NCI-H526 (cell line): ENCODE data around the gene TMEM132A.

Experiments
- DNase-seq, 2 experiments: peaks; one replicate each; lab custom pipeline; 2025; lab: John Stamatoyannopoulos, UW

Gene TMEM132A, protein sequence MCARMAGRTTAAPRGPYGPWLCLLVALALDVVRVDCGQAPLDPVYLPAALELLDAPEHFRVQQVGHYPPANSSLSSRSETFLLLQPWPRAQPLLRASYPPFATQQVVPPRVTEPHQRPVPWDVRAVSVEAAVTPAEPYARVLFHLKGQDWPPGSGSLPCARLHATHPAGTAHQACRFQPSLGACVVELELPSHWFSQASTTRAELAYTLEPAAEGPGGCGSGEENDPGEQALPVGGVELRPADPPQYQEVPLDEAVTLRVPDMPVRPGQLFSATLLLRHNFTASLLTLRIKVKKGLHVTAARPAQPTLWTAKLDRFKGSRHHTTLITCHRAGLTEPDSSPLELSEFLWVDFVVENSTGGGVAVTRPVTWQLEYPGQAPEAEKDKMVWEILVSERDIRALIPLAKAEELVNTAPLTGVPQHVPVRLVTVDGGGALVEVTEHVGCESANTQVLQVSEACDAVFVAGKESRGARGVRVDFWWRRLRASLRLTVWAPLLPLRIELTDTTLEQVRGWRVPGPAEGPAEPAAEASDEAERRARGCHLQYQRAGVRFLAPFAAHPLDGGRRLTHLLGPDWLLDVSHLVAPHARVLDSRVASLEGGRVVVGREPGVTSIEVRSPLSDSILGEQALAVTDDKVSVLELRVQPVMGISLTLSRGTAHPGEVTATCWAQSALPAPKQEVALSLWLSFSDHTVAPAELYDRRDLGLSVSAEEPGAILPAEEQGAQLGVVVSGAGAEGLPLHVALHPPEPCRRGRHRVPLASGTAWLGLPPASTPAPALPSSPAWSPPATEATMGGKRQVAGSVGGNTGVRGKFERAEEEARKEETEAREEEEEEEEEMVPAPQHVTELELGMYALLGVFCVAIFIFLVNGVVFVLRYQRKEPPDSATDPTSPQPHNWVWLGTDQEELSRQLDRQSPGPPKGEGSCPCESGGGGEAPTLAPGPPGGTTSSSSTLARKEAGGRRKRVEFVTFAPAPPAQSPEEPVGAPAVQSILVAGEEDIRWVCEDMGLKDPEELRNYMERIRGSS

DNA sequence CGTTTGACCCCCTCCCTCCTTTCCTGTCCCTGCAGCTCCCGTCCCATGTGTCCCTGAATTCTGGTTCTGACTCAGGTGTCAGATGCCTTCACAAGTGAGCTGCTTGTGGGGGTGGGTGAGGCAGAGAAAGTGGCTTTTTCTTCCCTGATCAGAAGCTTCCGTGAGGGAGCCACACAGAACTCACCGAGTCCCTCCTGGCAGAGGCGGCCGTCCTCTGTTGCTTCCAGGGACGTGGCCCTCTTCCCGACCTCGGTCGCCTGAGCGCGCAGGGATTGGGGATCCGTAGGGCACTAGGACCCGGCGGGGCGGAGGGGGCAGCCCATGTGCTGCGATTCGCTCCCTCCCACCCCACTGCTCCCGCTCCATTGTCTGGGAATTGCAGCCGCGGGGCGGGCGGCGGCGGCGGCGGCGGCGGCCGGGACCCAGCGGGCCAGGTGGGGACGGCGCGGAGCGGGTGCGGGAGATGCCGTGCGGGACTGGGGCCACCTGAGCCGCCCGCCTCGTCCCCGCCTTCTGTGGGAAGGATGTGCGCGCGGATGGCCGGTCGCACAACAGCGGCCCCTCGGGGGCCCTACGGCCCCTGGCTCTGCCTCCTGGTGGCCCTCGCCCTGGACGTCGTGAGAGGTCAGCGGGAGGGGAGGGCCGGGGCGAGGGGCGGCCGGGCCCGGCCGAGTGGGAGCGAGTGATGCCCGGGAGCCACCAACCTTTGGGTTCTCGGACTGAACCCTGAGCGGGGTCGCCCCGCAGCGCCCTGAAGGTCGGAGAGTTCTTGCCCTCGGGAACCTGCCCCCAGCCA, at the start of gene TMEM132A:
TSS of gene TMEM132A (plus strand) at position 351 of the 796 bp plus-strand sequence. CDS start at position 525, 174 bp downstream.
- DNase-seq: peak; percentile 22 to 94

GRCh38 chr11:60875366-60876167, 48.7 kb upstream of the TMEM132A start:
- no peak for DNase-seq

DNA sequence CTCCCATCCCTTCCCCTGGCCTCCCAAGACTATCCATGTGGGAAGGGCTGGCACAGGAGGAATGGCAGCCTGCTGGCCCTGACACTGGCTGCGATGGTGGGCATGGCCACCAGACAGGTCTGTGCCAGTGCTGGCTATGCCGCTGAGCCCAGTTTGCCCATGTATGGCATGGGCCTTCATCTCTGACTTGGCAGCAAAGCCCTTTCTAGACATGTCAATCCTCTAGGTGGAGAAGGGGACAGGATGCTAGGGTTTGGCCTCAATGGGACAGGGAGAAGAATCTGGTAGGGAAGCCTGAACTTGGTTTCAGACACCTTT, 48.1 kb upstream of the TMEM132A start:
- no peak for DNase-seq

DNA sequence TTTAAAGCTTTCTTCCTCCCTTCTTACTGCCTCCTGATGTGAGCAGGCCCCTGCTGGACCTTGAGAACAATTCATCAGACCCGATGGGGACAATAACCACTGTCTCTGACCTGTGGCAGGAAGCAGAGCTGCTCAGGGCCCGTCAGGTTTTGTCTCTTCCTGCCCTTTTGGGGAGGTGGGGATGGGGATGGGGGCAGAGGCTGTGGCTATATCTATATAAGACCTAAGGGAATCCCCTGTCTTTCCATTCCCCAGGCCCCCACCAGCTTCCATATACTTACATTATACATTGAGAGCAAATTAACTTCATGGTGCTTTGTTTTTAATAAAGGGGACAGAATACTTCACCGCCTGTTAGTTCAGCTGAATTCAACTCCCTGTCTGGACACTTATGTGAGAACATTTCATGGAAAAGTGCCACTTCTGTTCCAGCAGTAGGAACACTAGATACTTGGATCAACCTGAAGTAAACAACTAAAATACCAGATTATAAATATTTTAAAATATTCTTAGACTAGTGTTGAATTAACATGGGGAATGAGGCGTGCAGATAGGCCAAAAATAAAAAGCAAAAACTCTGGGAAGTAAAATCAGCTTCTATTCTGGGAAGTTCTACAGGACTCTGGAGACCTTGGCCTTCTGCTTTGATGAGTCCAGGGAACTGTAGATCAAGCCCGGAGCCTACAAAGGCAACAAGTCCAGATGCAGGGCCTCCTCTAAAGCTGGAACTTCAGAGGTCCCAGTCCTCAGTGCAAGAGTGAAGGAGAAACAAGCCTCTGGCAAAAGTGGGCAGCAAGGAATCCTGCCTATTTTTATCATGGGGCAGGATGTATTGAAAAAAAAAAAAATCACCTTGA, 45.8 kb upstream of the TMEM132A start:
- no peak for DNase-seq

- DNase-seq: no peak
These were observed 45.2 kb upstream of the TMEM132A start for GRCh38 chr11:60879104-60879503.

GRCh38 chr11:60879971-60880588, 44.2 kb upstream of the TMEM132A start:
- DNase-seq: no peak

- DNase-seq: no peak
These were observed 43.5 kb upstream of the TMEM132A start for GRCh38 chr11:60880643-60881282.

DNA sequence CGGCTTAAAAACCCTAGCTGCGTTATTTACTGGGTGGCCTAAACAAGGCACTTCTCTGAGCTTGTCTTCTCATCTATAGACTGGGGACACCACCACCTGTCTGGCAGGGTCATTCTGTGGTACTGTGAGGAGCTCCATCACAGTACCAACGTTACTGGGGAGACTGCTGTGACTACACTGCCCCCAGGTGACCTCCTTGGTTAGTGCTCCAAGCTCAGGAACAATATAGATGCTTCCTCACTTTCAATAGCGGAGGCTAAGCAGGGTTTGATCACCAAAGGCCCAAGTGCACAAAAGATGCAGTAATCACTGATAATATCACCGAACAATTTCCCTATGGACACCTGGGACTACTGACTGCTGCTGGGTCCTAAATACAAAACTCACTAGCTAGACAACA, 36.7 kb upstream of the TMEM132A start:
- DNase-seq: peak; percentile 39 to 62

DNA sequence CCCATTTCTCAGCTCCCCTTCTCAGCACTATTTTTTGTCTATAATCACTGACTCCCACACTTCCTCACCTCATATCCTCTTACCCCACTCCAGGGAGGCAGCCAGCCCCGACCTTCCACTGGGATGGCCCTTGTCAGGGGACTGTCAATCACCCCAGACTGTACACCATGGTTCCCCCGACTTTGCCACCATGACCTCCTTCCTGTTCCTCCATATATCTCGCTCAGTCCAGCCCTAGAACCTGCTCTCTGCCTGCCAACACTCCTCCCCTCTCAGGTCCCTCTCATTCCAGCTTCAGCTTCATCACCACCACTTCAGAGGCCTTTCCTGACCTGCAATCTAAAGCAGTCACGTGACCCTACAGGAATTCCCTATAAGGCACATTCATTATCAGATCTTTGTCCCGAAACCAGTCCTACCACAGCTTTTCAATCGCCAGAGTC, 34.4 kb upstream of the TMEM132A start:
- DNase-seq: no peak

GRCh38 chr11:60890696-60891095, 33.6 kb upstream of the TMEM132A start:
- no peak for DNase-seq

GRCh38 chr11:60891103-60891741, 33.0 kb upstream of the TMEM132A start:
- no peak for DNase-seq

DNA sequence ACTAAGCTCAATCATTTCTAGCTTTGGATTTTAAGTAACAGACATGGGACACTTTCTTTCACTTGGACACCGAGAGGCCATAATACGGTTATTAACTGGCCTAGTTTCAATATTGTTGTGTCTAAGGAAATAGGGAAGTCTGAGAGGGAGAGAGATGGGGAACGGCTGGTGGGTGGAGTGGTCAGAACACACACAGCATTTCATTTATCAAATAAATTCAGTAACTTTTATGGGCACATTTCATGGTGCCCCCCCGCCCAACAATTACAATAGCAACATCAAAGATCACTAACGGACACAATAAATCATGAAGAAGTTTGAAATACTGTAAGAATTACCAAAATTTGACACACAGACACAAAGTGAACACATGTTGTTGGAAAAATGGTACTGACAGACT, 28.6 kb upstream of the TMEM132A start:
- no peak for DNase-seq

GRCh38 chr11:60897496-60897895, 26.8 kb upstream of the TMEM132A start:
- DNase-seq: no peak

GRCh38 chr11:60899046-60899936, 25.0 kb upstream of the TMEM132A start:
- DNase-seq: peak; percentile 20 to 75

GRCh38 chr11:60899977-60900376, 24.3 kb upstream of the TMEM132A start:
- DNase-seq: no peak

DNA sequence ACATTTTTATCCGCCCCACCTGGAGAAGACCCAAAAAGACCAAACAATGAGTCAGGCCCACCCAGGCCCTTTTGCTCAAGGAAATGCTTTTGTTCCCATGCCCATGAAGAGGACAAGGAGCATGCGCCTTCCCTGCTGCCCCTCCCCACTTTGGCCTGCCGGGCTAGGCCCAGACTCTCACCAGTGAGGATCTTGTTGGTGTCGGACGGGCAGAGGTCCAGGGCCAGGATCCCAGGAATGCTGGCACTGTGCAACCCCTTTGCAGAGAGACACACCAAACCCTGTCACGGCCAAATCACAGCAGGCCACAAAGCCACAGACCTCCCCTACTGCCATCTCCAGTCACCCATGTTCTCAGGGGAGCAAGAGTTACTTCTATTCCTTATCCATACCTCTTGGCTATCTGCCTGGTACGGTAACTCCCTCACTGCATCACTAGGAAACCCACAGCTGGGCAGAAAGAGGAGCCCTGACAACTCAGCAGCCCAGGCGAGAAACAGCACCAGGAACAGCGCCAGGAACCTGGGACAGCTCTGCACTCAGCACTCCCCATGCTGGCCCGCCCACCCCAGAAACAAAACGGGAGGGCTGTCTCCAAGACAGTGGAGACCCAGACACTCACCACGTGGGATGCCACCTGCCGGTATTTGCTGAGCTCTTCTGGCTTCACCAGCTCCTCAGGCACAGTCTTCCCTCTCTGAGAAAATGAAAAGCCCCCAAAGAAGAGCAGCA, 23.4 kb upstream of the TMEM132A start:
- no peak for DNase-seq

- no peak for DNase-seq
These were observed 21.6 kb upstream of the TMEM132A start for GRCh38 chr11:60902625-60903024.
